K562 (cell line): ENCODE results near the gene CCR5AS.
A peak's percentile ranks its signal among the peaks of the same experiment; 100 is the strongest.

ENCODE experiments used
- CEBPG ChIP-seq, 3 experiments: fragments of 200-800 bp in 1 of 3; sonication (Bioruptor generic) in 1 of 3; sonication (generic) in 1 of 3; formaldehyde crosslinking in 1 of 3; IDR thresholded peaks in 2 of 3; conservative IDR thresholded peaks in 1 of 3; 2 replicates each; pipeline versions ENCODE4 v1.6.1 to v1.8.0; 2016 to 2022; ENCODE audit warnings: missing compliant biosample characterization in 2 of 3, missing genetic modification characterization in 2 of 3, mild to moderate bottlenecking in 1 of 3, missing genetic modification reagents in 1 of 3
- CXXC5 ChIP-seq: fragments of 250-450 bp; sonication (Bioruptor Pico); IDR thresholded peaks from 2 replicates; pipeline ENCODE4 v1.8.0; 2022; ENCODE audit warnings: inconsistent platforms, mild to moderate bottlenecking, moderate library complexity
- JUN ChIP-seq, 2 experiments: sonication (generic) in 1 of 2; formaldehyde crosslinking in 1 of 2; IDR thresholded peaks; 2 replicates each; pipeline versions ENCODE4 v1.6.1 to v1.8.0; 2012 to 2022; ENCODE audit warnings: borderline replicate concordance in 2 of 2, mild to moderate bottlenecking in 2 of 2, improper control_type of control experiment in 1 of 2, low read depth in 1 of 2, low read length in 1 of 2, missing genetic modification reagents in 1 of 2
- MED1 ChIP-seq: sonication (generic); formaldehyde crosslinking; IDR thresholded peaks from 2 replicates; pipeline ENCODE4 v1.8.1; 2023; ENCODE audit warnings: missing genetic modification reagents, borderline replicate concordance
- NELFE ChIP-seq: IDR thresholded peaks from 2 replicates; pipeline ENCODE4 v1.6.1; 2011; ENCODE audit warnings: mild to moderate bottlenecking; ENCODE audit not compliant: insufficient read depth, insufficient read length
- RB1 ChIP-seq: fragments of 450-650 bp; IDR thresholded peaks from 2 replicates; pipeline ENCODE4 v1.6.1; 2017; ENCODE audit warnings: low read depth, mild to moderate bottlenecking
- SMAD3 ChIP-seq: fragments of 450-650 bp; formaldehyde crosslinking; conservative IDR thresholded peaks from 2 replicates; pipeline ENCODE4 v1.4.0; 2020; ENCODE audit warnings: mild to moderate bottlenecking
- TAF7 ChIP-seq: fragments of 450-650 bp; IDR thresholded peaks from 2 replicates; pipeline ENCODE4 v1.6.1; 2016; ENCODE audit warnings: missing genetic modification characterization, missing compliant biosample characterization
- ZNF23 ChIP-seq: fragments of 250-450 bp; sonication (Bioruptor Pico); IDR thresholded peaks from 2 replicates; pipeline ENCODE4 v1.4.0; 2020; ENCODE audit warnings: mild to moderate bottlenecking
- ZNF766 ChIP-seq: fragments of 200-800 bp; sonication (Bioruptor generic); conservative IDR thresholded peaks from 2 replicates; pipeline ENCODE4 v1.6.1; 2016; ENCODE audit warnings: missing genetic modification characterization, missing compliant biosample characterization
- TF ChIP-seq, protein P1 (sequence below): fragments of 200-800 bp; sonication (Bioruptor generic); IDR thresholded peaks from 2 replicates; pipeline ENCODE4 v1.6.1; 2016; ENCODE audit warnings: missing genetic modification characterization, missing compliant biosample characterization
- TF ChIP-seq, protein P2 (sequence below): sonication (generic); formaldehyde crosslinking; IDR thresholded peaks from 2 replicates; pipeline ENCODE4 v1.8.0; 2022; ENCODE audit warnings: mild to moderate bottlenecking, missing genetic modification reagents, borderline replicate concordance
- TF ChIP-seq, protein P3 (sequence below), 2 experiments: fragments of 450-650 bp; IDR thresholded peaks; 2 replicates each; pipeline ENCODE4 v1.6.1; 2018; ENCODE audit warnings: mild to moderate bottlenecking in 2 of 2, low read depth in 1 of 2; ENCODE audit not compliant: partially characterized antibody in 2 of 2

CCR5AS gene

DNA sequence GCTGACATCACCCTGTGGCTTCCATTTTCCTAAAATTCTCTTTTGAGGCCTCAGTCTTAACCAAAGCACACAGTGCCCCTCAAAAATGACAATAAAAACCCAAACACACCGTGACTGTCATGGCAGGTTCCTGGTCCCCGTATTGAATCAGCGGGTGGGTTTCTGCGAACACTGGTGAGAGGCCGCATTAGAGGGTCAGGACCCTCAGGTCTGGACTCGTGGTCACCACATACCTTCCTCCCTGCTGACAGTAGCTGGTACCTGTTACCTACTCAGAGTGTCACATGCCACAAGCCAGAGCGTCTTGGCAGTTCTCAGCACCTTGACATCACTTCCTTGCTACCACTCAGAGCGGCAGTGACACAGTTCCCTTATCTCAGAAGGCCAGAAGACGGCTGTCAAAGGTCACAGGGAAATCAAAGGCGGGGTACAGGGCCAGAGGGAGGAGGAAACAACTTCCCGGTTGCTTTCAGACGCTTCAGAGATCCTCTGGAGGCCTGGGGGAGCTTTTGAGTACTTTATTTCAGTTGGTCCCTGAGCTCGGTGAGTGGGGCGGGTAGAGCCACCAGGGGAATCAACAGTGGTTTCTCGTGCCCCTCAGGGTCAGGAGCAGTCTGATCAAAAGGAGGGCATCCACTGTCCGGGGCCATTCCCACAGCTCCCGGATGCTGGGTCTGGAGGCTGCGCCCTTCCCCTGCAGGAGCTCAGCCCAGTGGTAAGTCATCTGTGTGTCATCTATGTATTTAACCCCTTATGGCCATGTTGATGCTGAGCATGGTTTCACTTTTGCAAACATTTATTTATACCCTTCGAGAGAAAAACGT is at the start of gene CCR5AS, which contains the start of gene CCRL2 (continued):
- TF ChIP-seq, protein P1, sequence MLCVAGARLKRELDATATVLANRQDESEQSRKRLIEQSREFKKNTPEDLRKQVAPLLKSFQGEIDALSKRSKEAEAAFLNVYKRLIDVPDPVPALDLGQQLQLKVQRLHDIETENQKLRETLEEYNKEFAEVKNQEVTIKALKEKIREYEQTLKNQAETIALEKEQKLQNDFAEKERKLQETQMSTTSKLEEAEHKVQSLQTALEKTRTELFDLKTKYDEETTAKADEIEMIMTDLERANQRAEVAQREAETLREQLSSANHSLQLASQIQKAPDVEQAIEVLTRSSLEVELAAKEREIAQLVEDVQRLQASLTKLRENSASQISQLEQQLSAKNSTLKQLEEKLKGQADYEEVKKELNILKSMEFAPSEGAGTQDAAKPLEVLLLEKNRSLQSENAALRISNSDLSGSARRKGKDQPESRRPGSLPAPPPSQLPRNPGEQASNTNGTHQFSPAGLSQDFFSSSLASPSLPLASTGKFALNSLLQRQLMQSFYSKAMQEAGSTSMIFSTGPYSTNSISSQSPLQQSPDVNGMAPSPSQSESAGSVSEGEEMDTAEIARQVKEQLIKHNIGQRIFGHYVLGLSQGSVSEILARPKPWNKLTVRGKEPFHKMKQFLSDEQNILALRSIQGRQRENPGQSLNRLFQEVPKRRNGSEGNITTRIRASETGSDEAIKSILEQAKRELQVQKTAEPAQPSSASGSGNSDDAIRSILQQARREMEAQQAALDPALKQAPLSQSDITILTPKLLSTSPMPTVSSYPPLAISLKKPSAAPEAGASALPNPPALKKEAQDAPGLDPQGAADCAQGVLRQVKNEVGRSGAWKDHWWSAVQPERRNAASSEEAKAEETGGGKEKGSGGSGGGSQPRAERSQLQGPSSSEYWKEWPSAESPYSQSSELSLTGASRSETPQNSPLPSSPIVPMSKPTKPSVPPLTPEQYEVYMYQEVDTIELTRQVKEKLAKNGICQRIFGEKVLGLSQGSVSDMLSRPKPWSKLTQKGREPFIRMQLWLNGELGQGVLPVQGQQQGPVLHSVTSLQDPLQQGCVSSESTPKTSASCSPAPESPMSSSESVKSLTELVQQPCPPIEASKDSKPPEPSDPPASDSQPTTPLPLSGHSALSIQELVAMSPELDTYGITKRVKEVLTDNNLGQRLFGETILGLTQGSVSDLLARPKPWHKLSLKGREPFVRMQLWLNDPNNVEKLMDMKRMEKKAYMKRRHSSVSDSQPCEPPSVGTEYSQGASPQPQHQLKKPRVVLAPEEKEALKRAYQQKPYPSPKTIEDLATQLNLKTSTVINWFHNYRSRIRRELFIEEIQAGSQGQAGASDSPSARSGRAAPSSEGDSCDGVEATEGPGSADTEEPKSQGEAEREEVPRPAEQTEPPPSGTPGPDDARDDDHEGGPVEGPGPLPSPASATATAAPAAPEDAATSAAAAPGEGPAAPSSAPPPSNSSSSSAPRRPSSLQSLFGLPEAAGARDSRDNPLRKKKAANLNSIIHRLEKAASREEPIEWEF (CRISPR knock-in tag) = peak; percentile 90; the same call in 1 of the 2 replicates
- TF ChIP-seq CXXC5 (CRISPR knock-in tag) (peak; percentile 90), NELFE (no peak), ZNF766 (peak; percentile 93), JUN (IDR thresholded peaks at IDR 0.05; ENCODE audit: borderline replicate concordance, low read depth, low read length) (peak; percentile 89; the same call in 1 of the 2 replicates), JUN (CRISPR knock-in tag; IDR thresholded peaks at IDR 0.05; ENCODE audit: borderline replicate concordance) (peak; percentile 80; the same call in 1 of the 2 replicates), MED1 (CRISPR knock-in tag) (no peak), ZNF23 (CRISPR knock-in tag) (peak; percentile 69; the same call in 1 of the 2 replicates), RB1 (peak; percentile 70; the same call in 1 of the 2 replicates), SMAD3 (peak; percentile 90), CEBPG (CRISPR knock-in tag; IDR thresholded peaks at IDR 0.05) (peak; percentile 44; the same call in 1 of the 2 replicates), CEBPG (tag; conservative IDR thresholded peaks at IDR 0.05 in 1 of 2, IDR thresholded peaks at IDR 0.05 in 1 of 2) (no peak), TAF7 (tag) (no peak; the same call in 1 of the 2 replicates)
- TF ChIP-seq, protein P2, sequence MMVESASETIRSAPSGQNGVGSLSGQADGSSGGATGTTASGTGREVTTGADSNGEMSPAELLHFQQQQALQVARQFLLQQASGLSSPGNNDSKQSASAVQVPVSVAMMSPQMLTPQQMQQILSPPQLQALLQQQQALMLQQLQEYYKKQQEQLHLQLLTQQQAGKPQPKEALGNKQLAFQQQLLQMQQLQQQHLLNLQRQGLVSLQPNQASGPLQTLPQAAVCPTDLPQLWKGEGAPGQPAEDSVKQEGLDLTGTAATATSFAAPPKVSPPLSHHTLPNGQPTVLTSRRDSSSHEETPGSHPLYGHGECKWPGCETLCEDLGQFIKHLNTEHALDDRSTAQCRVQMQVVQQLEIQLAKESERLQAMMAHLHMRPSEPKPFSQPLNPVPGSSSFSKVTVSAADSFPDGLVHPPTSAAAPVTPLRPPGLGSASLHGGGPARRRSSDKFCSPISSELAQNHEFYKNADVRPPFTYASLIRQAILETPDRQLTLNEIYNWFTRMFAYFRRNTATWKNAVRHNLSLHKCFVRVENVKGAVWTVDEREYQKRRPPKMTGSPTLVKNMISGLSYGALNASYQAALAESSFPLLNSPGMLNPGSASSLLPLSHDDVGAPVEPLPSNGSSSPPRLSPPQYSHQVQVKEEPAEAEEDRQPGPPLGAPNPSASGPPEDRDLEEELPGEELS = peak; percentile 40; the same call in 1 of the 2 replicates
- TF ChIP-seq, protein P3, sequence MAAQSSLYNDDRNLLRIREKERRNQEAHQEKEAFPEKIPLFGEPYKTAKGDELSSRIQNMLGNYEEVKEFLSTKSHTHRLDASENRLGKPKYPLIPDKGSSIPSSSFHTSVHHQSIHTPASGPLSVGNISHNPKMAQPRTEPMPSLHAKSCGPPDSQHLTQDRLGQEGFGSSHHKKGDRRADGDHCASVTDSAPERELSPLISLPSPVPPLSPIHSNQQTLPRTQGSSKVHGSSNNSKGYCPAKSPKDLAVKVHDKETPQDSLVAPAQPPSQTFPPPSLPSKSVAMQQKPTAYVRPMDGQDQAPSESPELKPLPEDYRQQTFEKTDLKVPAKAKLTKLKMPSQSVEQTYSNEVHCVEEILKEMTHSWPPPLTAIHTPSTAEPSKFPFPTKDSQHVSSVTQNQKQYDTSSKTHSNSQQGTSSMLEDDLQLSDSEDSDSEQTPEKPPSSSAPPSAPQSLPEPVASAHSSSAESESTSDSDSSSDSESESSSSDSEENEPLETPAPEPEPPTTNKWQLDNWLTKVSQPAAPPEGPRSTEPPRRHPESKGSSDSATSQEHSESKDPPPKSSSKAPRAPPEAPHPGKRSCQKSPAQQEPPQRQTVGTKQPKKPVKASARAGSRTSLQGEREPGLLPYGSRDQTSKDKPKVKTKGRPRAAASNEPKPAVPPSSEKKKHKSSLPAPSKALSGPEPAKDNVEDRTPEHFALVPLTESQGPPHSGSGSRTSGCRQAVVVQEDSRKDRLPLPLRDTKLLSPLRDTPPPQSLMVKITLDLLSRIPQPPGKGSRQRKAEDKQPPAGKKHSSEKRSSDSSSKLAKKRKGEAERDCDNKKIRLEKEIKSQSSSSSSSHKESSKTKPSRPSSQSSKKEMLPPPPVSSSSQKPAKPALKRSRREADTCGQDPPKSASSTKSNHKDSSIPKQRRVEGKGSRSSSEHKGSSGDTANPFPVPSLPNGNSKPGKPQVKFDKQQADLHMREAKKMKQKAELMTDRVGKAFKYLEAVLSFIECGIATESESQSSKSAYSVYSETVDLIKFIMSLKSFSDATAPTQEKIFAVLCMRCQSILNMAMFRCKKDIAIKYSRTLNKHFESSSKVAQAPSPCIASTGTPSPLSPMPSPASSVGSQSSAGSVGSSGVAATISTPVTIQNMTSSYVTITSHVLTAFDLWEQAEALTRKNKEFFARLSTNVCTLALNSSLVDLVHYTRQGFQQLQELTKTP (IDR thresholded peaks at IDR 0.05; ENCODE audit: low read depth in 1 of 2, partially characterized antibody in 2 of 2) = peak in 1 of 2 experiments; percentile 67
